Type B pancreatic cell (in vitro differentiated cells): ENCODE data around the gene PDGFD. TPM values are rescaled to one million over a fixed set of nuclear protein-coding genes. Genes with fewer than 3 reads are reported as not detected.

Experiments used
- DNase-seq: peaks from one replicate; pipeline ENCODE4 v3.0.0; 2021; ENCODE audit warnings: mixed read lengths; ENCODE audit not compliant: unreplicated experiment; ENCODE audit errors: extremely low spot score
- H3K27ac Mint-ChIP-seq: 2 replicates; pipeline ENCODE4 v1.8.0; 2021; ENCODE audit warnings: mild to moderate bottlenecking, mixed read lengths
- H3K27me3 Mint-ChIP-seq: 2 replicates; pipeline ENCODE4 v1.8.0; 2021; ENCODE audit warnings: mixed read lengths
- H3K36me3 Mint-ChIP-seq: 2 replicates; pipeline ENCODE4 v1.8.0; 2021; ENCODE audit warnings: mixed read lengths
- H3K4me1 Mint-ChIP-seq: one replicate; pipeline ENCODE4 v1.8.0; 2021; ENCODE audit warnings: mixed read lengths; ENCODE audit not compliant: unreplicated experiment
- H3K4me3 Mint-ChIP-seq: 2 replicates; pipeline ENCODE4 v1.8.0; 2021; ENCODE audit warnings: mild to moderate bottlenecking, mixed read lengths
- H3K9me3 Mint-ChIP-seq: 2 replicates; pipeline ENCODE4 v1.8.0; 2021; ENCODE audit warnings: mixed read lengths
- CTCF ChIP-seq: fragments of 200-600 bp; sonication (generic); conservative IDR thresholded peaks from 2 replicates; pipeline ENCODE4 v1.5.0; 2021; ENCODE audit warnings: antibody characterized with exemption, mild to moderate bottlenecking
- total RNA-seq: library from RNA; stranded (reverse); gene quantifications from 2 replicates; pipeline ENCODE4 v1.2.1, GENCODE V29; 2021; ENCODE audit warnings: low replicate concordance

Gene PDGFD
- total RNA-seq, 1 donor from 2014 or later = 17.8 TPM

- Mint-ChIP-seq H3K4me1 (peaks cover 10% of the 10 kb centered on the region), H3K27me3 (no peaks in the 10 kb centered on the region), H3K9me3 (peaks cover 4% of the 10 kb centered on the region), H3K4me3 (no peak overlapping the region), H3K27ac (no peak overlapping the region), H3K36me3 (peaks cover 4% of the 10 kb centered on the region)
- no peak for DNase-seq
- TF ChIP-seq CTCF = no peak
These were observed 259.7 kb downstream of the PDGFD start for GRCh38 chr11:103904324-103904667.

- H3K36me3 Mint-ChIP-seq = peaks cover 4% of the 10 kb centered on the region
- H3K27me3 Mint-ChIP-seq = no peaks in the 10 kb centered on the region
- DNase-seq = no peak
- H3K27ac Mint-ChIP-seq = no peak overlapping the region
- peaks cover 10% of the 10 kb centered on the region for H3K4me1 Mint-ChIP-seq
- TF ChIP-seq CTCF = no peak
- no peak overlapping the region for H3K4me3 Mint-ChIP-seq
- peaks cover 4% of the 10 kb centered on the region for H3K9me3 Mint-ChIP-seq
These were observed 260.2 kb downstream of the PDGFD start for GRCh38 chr11:103903621-103904323.

- Mint-ChIP-seq H3K4me3 (no peak overlapping the region), H3K27ac (no peak overlapping the region), H3K9me3 (peaks cover 4% of the 10 kb centered on the region), H3K27me3 (no peaks in the 10 kb centered on the region), H3K36me3 (peaks cover 4% of the 10 kb centered on the region), H3K4me1 (peaks cover 8% of the 10 kb centered on the region)
- no peak for DNase-seq
- no peak for TF ChIP-seq CTCF
These were observed 261.0 kb downstream of the PDGFD start for GRCh38 chr11:103902994-103903393.

GRCh38 chr11:103901656-103902055 lies 262.3 kb downstream of the PDGFD start:
- Mint-ChIP-seq H3K36me3 (peaks cover 4% of the 10 kb centered on the region), H3K27me3 (no peaks in the 10 kb centered on the region), H3K4me3 (no peak overlapping the region), H3K4me1 (no peaks in the 10 kb centered on the region), H3K27ac (no peak overlapping the region), H3K9me3 (peaks cover 4% of the 10 kb centered on the region)
- DNase-seq = no peak
- no peak for TF ChIP-seq CTCF

- peaks cover 4% of the 10 kb centered on the region for H3K36me3 Mint-ChIP-seq
- H3K4me3 Mint-ChIP-seq = no peak overlapping the region
- H3K9me3 Mint-ChIP-seq = peaks cover 4% of the 10 kb centered on the region
- no peaks in the 10 kb centered on the region for H3K4me1 Mint-ChIP-seq
- TF ChIP-seq CTCF = no peak
- H3K27me3 Mint-ChIP-seq = no peaks in the 10 kb centered on the region
- no peak for DNase-seq
- no peak overlapping the region for H3K27ac Mint-ChIP-seq
These were observed 265.2 kb downstream of the PDGFD start for GRCh38 chr11:103898577-103899336.
